Kidney epithelial cell (primary cell): ENCODE data around the gene INPP5E. TPM values are rescaled to one million over a fixed set of nuclear protein-coding genes. Genes with fewer than 3 reads are reported as not detected.
A peak's percentile ranks its signal among the peaks of the same experiment; 100 is the strongest.

Experiments
- DNase-seq: peaks from one replicate; pipeline ENCODE4 v3.0.0-alpha.2; 2010; ENCODE audit warnings: low read depth
- H3K27me3 ChIP-seq: 2 replicates; pipeline ENCODE4 v1.6.0; 2011; ENCODE audit warnings: low read length; ENCODE audit not compliant: control insufficient read depth, insufficient read depth
- H3K36me3 ChIP-seq: 2 replicates; pipeline ENCODE4 v1.5.1; 2011; ENCODE audit warnings: low read length; ENCODE audit not compliant: control insufficient read depth, insufficient read depth
- H3K4me3 ChIP-seq: 2 replicates; pipeline ENCODE4 v1.5.1; 2011; ENCODE audit warnings: low read depth, mild to moderate bottlenecking, control low read depth, low read length
- total RNA-seq: library from RNA; depleted of rRNA; stranded (reverse); fragments of >200 nt; gene quantifications from 2 replicates; pipeline ENCODE4 v1.2.3, GENCODE V29; 2015
- TF ChIP-seq, protein P1 (sequence below): IDR thresholded peaks from 2 replicates; pipeline ENCODE4 v1.5.1; 2011; ENCODE audit warnings: mild to moderate bottlenecking, moderate library complexity, low read length, control low read depth, inconsistent platforms; ENCODE audit not compliant: insufficient read depth, poor library complexity, severe bottlenecking

Gene INPP5E, protein sequence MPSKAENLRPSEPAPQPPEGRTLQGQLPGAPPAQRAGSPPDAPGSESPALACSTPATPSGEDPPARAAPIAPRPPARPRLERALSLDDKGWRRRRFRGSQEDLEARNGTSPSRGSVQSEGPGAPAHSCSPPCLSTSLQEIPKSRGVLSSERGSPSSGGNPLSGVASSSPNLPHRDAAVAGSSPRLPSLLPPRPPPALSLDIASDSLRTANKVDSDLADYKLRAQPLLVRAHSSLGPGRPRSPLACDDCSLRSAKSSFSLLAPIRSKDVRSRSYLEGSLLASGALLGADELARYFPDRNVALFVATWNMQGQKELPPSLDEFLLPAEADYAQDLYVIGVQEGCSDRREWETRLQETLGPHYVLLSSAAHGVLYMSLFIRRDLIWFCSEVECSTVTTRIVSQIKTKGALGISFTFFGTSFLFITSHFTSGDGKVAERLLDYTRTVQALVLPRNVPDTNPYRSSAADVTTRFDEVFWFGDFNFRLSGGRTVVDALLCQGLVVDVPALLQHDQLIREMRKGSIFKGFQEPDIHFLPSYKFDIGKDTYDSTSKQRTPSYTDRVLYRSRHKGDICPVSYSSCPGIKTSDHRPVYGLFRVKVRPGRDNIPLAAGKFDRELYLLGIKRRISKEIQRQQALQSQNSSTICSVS
- total RNA-seq: 14.5 and 20.6 TPM in 2 replicates

DNA sequence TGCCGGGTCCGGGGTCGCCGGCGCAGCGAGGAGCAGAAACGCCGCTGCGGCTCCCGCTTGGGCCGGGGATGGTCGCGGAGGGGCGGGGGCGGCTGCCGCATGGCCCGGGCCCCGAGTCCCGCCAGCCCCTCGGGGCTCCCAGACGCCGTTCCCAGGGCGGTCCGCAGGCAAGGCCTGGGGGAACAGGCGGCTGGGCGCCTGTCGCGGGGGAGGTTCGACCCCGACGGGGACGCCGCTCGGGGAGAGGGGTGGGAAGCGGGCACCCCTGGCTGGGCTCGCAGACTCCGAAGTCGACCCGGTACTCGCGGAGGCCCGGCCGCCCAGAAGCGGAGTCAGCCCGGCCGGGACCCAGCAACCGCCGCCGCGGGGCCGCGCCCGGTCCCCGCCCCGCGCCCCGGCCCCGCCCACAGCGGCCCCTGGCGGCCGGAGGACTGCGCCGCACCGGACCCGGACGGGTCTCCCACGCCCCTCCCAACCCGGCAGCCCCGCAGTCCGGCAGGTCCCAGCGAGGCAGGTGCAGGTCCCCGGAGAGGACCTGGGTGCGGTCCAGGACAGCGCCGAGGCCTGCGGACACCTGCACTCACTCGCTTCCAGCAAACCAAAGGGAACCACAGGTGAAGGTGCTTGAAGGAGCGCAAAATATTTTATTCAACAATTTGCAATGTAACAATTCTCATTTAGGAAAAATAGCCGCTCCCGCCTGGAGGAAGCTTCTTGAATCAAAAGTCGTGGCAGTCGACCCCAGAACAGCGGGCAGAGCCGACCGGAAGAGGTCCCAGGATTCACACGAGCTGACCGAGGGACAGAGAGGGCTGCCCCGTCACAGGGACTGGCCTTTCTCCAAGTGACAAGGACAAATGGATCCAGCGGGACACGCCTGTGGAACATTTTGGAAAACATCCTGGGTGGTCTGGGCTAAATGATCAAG lies at the start of gene INPP5E:
Gene INPP5E (minus strand): TSS at position 365 of the 928 bp plus-strand sequence. CDS start 426 bp downstream, outside the sequence.
- DNase-seq: no peak
- peaks cover 4% of the 10 kb centered on the region for H3K36me3 ChIP-seq
- TF ChIP-seq, protein P1, sequence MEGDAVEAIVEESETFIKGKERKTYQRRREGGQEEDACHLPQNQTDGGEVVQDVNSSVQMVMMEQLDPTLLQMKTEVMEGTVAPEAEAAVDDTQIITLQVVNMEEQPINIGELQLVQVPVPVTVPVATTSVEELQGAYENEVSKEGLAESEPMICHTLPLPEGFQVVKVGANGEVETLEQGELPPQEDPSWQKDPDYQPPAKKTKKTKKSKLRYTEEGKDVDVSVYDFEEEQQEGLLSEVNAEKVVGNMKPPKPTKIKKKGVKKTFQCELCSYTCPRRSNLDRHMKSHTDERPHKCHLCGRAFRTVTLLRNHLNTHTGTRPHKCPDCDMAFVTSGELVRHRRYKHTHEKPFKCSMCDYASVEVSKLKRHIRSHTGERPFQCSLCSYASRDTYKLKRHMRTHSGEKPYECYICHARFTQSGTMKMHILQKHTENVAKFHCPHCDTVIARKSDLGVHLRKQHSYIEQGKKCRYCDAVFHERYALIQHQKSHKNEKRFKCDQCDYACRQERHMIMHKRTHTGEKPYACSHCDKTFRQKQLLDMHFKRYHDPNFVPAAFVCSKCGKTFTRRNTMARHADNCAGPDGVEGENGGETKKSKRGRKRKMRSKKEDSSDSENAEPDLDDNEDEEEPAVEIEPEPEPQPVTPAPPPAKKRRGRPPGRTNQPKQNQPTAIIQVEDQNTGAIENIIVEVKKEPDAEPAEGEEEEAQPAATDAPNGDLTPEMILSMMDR: peak; percentile 33

DNA sequence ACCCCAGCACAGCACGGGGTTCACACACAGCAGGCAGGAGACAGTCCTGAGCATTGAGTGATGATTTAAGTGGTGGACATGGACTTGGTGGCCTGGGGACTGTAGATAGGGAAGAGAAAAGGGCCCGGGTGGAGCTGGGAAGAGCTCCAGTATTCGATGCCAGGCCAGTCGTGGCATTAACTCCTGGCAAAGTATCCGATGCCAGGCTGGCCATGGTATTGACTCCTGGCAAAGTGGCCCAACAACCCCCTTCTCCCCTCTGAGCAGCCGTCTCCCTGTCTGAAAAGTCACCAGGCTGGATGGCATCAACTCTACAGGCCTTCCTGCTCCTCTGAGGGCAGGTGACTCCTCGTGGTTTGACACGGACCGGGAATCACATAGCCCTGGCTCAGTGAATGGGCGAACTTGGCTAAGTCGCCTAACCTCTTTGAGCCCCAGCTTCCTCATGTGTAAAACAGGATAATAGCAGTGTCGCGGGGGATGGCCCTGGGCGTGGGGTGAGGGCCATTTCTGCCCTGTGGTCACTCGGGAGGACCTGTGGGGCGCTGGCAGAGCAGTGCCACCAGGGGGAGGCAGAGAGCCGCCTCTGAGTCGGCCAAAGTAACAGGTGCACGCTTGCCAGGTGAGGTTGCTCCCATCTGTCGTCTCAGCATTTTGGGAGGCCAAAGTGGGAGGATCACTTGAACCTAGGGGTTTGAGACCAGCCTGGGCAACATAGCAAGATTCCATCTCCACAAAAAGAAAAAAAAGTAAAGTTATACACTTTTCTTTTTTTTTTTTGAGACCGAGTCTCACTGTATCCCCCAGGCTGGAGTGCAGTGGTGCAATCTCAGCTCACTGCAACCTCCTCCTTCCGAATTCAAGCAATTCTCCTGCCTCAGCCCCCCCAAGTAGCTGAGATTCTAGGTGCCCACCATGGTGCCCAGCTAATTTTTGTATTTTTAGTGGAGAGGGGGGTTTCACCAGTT lies 48.9 kb upstream of the INPP5E start:
- Histone ChIP-seq H3K4me3 (no peak overlapping the region), H3K27me3 (peaks cover 8% of the 10 kb centered on the region), H3K36me3 (no peaks in the 10 kb centered on the region)
- DNase-seq: no peak
- TF ChIP-seq, protein P1: peak; percentile 97

More for the DNA sequence above, at the start of gene INPP5E:
- Histone ChIP-seq H3K4me3 (peak within 1 kb of the TSS; percentile 83), H3K27me3 (no peaks in the 10 kb centered on the region)

DNA sequence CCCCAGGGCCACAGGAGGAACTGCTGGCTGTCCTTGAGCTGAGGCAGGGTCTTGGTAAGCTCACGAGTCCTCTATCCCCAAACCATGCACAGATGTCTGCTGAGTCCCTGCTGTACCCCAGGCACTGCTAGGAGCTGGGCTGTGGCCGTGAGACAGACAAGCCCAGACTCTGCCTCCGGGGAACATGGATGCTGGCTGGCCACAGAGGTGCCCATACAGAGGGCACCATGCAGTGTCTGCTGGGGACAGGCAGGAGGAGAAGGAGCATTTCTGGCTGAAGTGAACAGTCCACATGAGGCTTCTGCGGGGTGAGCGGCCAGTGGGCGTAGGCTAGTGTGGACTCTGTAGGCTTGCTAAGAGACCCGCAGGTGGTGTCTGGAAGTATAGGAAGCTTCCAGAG lies 48.0 kb upstream of the INPP5E start:
- no peak for DNase-seq
- no peak overlapping the region for H3K4me3 ChIP-seq
- TF ChIP-seq, protein P1: no peak
- no peaks in the 10 kb centered on the region for H3K36me3 ChIP-seq
- H3K27me3 ChIP-seq: peaks cover 8% of the 10 kb centered on the region

DNA sequence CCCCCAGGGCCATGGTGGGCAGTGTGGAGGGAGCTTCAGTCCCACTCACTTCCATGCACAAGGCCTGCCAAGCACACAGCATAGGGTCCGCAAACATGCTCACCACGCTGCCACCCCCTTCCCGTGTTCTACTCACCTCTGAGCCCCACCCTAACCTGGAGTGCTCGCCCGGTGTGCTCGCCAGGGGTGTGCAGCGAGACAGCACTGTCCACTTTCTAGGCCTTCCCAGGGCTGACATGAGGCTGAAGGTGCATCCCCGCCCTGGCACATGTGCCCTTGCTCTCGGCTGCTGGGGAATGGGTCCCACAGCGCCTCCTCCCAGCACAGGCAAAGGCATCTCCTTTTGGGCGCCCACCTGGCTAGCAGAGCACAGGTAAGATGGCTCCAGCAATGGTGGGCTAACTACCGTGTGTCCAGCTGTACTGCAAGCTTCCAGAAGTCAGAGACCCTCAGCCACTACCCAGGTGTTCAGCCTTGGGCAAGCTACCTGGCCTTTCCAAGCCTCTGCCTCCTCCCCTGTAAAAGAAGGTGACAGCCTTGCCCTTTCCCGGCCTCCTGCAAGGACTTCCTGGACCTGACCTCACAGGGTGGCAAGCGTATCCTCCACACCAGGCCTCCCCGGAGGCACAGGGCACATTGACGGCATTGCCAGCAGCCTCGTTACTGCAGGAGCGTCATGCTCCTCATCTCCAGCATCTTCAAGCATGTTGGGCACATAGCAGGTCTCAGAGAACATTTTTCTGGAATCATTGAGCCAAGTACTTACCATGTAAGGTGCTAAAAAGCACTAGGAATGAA lies 47.4 kb upstream of the INPP5E start:
- Histone ChIP-seq H3K36me3 (no peaks in the 10 kb centered on the region), H3K4me3 (no peak overlapping the region), H3K27me3 (peaks cover 8% of the 10 kb centered on the region)
- TF ChIP-seq, protein P1: no peak
- no peak for DNase-seq
